A673 (cell line): ENCODE measurements around the gene CYP51A1. TPM values are rescaled to one million over a fixed set of nuclear protein-coding genes. Genes with fewer than 3 reads are reported as not detected.
"Not testable (repeated sequence)": the region's sequence is repeated elsewhere in the genome, so short reads cannot be mapped to it uniquely, and the experiment has no call there.

ENCODE experiments used
- BruUV-seq: library from RNA; stranded (reverse); fragments of 400-500 nt; replicated peaks from 2 replicates; lab custom pipeline; 2021; lab: Mats Ljungman, UMichigan
- CTCF ChIA-PET: fragments of 300-600 bp; sonication (Branson Sonifier 250); formaldehyde crosslinking; loops from one replicate; lab custom pipeline; 2022; ENCODE audit warnings: antibody characterized with exemption; lab: Charles Lee
- POLR2A ChIA-PET: fragments of 300-600 bp; sonication (Branson Sonifier 250); formaldehyde crosslinking; loops from one replicate; lab custom pipeline; 2022; ENCODE audit warnings: antibody characterized with exemption; ENCODE audit not compliant: low non-redundant PET; lab: Charles Lee
- DNase-seq: peaks from one replicate; pipeline ENCODE4 v3.0.0-alpha.2; 2015; ENCODE audit warnings: low spot score
- H3K27ac ChIP-seq: fragments of 200-600 bp; sonication (generic); 2 replicates; pipeline ENCODE4 v1.5.1; 2016; ENCODE audit warnings: mixed run types, low read depth, mild to moderate bottlenecking, mixed read lengths, antibody characterized with exemption, low read length; ENCODE audit not compliant: poor library complexity, severe bottlenecking
- H3K27me3 ChIP-seq: fragments of 200-600 bp; sonication (generic); replicated peaks from 2 replicates; pipeline ENCODE4 v1.6.1; 2017; ENCODE audit warnings: mixed run types, low read depth, mild to moderate bottlenecking, mixed read lengths, antibody characterized with exemption, low read length; ENCODE audit not compliant: insufficient read depth, poor library complexity
- H3K36me3 ChIP-seq: fragments of 200-600 bp; sonication (generic); 2 replicates; pipeline ENCODE4 v1.6.1; 2016; ENCODE audit warnings: mixed run types, mild to moderate bottlenecking, mixed read lengths, antibody characterized with exemption, low read length; ENCODE audit not compliant: insufficient read depth, poor library complexity, severe bottlenecking
- H3K4me1 ChIP-seq: fragments of 200-600 bp; sonication (generic); 2 replicates; pipeline ENCODE4 v1.6.1; 2017; ENCODE audit warnings: mixed run types, mild to moderate bottlenecking, mixed read lengths, antibody characterized with exemption, low read length; ENCODE audit not compliant: insufficient read depth, poor library complexity, severe bottlenecking
- H3K4me3 ChIP-seq: fragments of 200-600 bp; sonication (generic); 2 replicates; pipeline ENCODE4 v1.5.1; 2016; ENCODE audit warnings: low read depth, mixed run types, mild to moderate bottlenecking, mixed read lengths, low read length; ENCODE audit not compliant: poor library complexity, severe bottlenecking
- H3K9me3 ChIP-seq: fragments of 200-600 bp; sonication (generic); 2 replicates; pipeline ENCODE4 v1.6.1; 2016; ENCODE audit warnings: mixed run types, low read depth, mild to moderate bottlenecking, mixed read lengths, antibody characterized with exemption, low read length; ENCODE audit not compliant: poor library complexity, severe bottlenecking
- CTCF ChIP-seq: fragments of 300-800, 200-600 bp; sonication (generic); conservative IDR thresholded peaks from 2 replicates; pipeline ENCODE4 v1.5.1; 2017; ENCODE audit warnings: low read depth, mild to moderate bottlenecking, antibody characterized with exemption, low read length, moderate library complexity, mixed read lengths
- EZH2 ChIP-seq: fragments of 200-600 bp; sonication (generic); IDR thresholded peaks from 2 replicates; pipeline ENCODE4 v1.6.1; 2017; ENCODE audit warnings: borderline replicate concordance, low read depth, mild to moderate bottlenecking, mixed read lengths, antibody characterized with exemption, low read length; ENCODE audit not compliant: poor library complexity, severe bottlenecking
- intact Hi-C: fragments of 100-400 bp; cut with micrococcal nuclease; formaldehyde crosslinking; loops from one replicate; pipeline ENCODE4 v1.10.0; 2022; ENCODE audit not compliant: unreplicated experiment
- total RNA-seq: library from RNA; stranded (reverse); gene quantifications from 2 replicates; pipeline ENCODE4 v1.2.3, GENCODE V29; 2021

Gene CYP51A1
- total RNA-seq, 1 experiment from 2014 or later: 150 TPM

GRCh38 chr7:92177362-92177761, 43.1 kb upstream of the CYP51A1 start:
- DNase-seq: peak; percentile 75
- ChIA-PET POLR2A (no interaction called here), CTCF (interaction anchor here (0.8 kb wide), 1 partner anchor 68 kb away, joined by 3 read pairs; the partner anchor contains the start of genes ANKIB1 and KRIT1)
- H3K9me3 ChIP-seq: no peaks in the 10 kb centered on the region
- H3K27ac ChIP-seq: no peak overlapping the region
- intact Hi-C loops: loop anchor here (5.0 kb wide), 1 partner anchor 270 kb away; the partner anchor contains the start of gene GATAD1
- H3K36me3 ChIP-seq: no peaks in the 10 kb centered on the region
- no peaks in the 10 kb centered on the region for H3K4me1 ChIP-seq
- TF ChIP-seq CTCF: no peak
- TF ChIP-seq EZH2: no peak
- H3K4me3 ChIP-seq: no peak overlapping the region
- no TSS peak for BruUV-seq
- no peaks in the 10 kb centered on the region for H3K27me3 ChIP-seq

- H3K4me3 ChIP-seq, intact Hi-C loops, DNase-seq, H3K36me3 ChIP-seq, H3K27me3 ChIP-seq, POLR2A ChIA-PET, H3K4me1 ChIP-seq, CTCF ChIA-PET, BruUV-seq, H3K27ac ChIP-seq, H3K9me3 ChIP-seq: not testable (repeated sequence)
Measured at GRCh38 chr7:92169529-92169928, 35.3 kb upstream of the CYP51A1 start.

- no peak overlapping the region for H3K27ac ChIP-seq
- H3K9me3 ChIP-seq: no peaks in the 10 kb centered on the region
- H3K4me1 ChIP-seq: no peaks in the 10 kb centered on the region
- ChIA-PET POLR2A (no interaction called here), CTCF (interaction anchor here (0.7 kb wide), 1 partner anchor 106 kb away, joined by 3 read pairs; no protein-coding TSS in a partner anchor)
- no peak for DNase-seq
- peaks cover 12% of the 10 kb centered on the region for H3K27me3 ChIP-seq
- intact Hi-C loops: no loop called here
- H3K36me3 ChIP-seq: no peaks in the 10 kb centered on the region
- TF ChIP-seq EZH2 (no peak), CTCF (no peak)
- H3K4me3 ChIP-seq: no peak overlapping the region
- BruUV-seq: no TSS peak
Measured at GRCh38 chr7:92161271-92161670, 27.0 kb upstream of the CYP51A1 start.
